ENCODE data around the gene KIF16B.
"Not testable (repeated sequence)": the region's sequence is repeated elsewhere in the genome, so short reads cannot be mapped to it uniquely, and the experiment has no call there.

Gene KIF16B

DNA sequence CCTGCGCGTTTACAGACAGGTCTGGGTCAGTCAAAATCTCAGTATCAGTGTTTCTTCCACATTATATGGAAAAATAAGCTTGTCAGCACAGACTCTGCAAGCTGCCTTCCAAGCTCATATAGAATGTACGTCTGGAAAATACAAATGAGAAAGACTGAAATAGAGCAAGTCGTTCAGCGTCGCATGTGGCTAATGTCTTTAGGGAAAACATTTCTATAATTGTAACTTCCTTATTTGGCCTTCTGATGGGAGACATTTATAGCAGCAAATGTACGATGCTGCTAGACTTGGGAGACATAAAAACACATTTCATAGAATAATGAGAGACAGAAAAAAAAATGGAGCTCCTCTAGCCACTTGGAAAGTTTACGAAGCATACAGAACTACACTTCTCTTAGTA, 122.2 kb downstream of the KIF16B start:
- DNase-seq (ENCODE audit: insufficient read length, low spot score), result no peak
- TF ChIP-seq, protein P1, sequence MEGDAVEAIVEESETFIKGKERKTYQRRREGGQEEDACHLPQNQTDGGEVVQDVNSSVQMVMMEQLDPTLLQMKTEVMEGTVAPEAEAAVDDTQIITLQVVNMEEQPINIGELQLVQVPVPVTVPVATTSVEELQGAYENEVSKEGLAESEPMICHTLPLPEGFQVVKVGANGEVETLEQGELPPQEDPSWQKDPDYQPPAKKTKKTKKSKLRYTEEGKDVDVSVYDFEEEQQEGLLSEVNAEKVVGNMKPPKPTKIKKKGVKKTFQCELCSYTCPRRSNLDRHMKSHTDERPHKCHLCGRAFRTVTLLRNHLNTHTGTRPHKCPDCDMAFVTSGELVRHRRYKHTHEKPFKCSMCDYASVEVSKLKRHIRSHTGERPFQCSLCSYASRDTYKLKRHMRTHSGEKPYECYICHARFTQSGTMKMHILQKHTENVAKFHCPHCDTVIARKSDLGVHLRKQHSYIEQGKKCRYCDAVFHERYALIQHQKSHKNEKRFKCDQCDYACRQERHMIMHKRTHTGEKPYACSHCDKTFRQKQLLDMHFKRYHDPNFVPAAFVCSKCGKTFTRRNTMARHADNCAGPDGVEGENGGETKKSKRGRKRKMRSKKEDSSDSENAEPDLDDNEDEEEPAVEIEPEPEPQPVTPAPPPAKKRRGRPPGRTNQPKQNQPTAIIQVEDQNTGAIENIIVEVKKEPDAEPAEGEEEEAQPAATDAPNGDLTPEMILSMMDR (IDR thresholded peaks at IDR 0.05; ENCODE audit: insufficient read depth, missing control alignments), result no peak
- FAIRE-seq, result no peak

DNA sequence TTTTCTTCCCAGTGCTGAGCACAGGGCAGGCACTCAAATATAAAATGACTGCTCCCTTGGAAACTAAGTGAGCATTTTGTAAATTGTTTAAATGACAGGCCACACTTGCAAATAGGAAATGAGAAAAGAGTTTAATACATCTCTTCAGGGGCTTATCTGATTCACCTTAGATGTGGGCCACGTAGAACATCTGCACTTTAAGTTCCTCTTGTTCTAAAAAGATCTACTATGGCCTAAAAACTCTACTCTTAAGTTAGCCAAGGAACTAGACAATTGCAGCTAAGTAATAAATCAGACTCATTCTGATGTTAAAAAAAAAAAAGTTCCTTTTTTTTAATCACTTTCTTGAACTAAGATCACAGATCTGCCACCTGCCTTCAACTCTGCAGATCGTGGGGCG, 126.3 kb downstream of the KIF16B start:
- TF ChIP-seq, protein P1 (IDR thresholded peaks at IDR 0.05; ENCODE audit: insufficient read depth, missing control alignments), result no peak
- DNase-seq (ENCODE audit: insufficient read length, low spot score) (no peak), FAIRE-seq (no peak)

DNA sequence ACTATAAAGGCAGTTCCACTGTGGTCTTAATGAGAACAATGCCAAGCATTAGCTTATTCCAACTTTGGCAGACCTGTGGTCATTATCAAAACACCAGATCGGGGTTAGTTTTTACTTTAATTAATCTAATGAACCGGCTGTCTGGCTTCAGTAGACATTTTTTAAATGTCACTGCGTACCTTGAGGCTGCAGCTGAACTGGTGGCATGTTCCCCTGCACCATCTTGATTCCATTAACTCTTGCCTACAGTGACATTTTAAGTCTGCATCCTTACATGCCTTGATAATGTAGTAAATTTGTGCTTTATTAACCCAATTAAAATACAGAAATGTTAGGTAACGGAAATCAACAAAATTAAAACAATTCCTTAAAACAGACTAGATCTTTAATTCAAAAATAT, 127.0 kb downstream of the KIF16B start:
- TF ChIP-seq, protein P1 (IDR thresholded peaks at IDR 0.05; ENCODE audit: insufficient read depth, missing control alignments), result no peak
- no peak for FAIRE-seq

DNA sequence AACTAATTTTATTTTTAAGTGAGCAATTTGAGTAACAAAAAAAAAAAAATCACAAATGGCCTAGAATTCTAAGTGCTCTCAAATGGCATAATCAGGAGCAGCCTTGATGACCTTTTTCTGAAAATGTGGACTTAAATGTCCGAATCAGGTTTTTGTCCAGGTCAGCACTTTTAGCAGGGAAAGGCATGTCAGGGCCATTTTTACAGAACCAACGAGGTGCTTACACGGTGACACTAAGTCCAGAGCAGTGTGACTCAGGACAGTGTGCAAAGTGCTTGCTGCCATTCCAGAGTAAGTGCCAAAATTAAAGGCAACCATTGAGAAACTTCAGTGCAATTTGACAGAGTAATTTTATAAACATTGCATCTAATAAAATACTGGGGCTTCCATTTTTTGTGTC, 127.8 kb downstream of the KIF16B start:
- FAIRE-seq, result no peak
- no peak for DNase-seq (ENCODE audit: insufficient read length, low spot score)
- TF ChIP-seq, protein P1 (IDR thresholded peaks at IDR 0.05; ENCODE audit: insufficient read depth, missing control alignments), result no peak

More for the DNA sequence above, 127.0 kb downstream of the KIF16B start:
- DNase-seq (ENCODE audit: insufficient read length, low spot score), result no peak

DNA sequence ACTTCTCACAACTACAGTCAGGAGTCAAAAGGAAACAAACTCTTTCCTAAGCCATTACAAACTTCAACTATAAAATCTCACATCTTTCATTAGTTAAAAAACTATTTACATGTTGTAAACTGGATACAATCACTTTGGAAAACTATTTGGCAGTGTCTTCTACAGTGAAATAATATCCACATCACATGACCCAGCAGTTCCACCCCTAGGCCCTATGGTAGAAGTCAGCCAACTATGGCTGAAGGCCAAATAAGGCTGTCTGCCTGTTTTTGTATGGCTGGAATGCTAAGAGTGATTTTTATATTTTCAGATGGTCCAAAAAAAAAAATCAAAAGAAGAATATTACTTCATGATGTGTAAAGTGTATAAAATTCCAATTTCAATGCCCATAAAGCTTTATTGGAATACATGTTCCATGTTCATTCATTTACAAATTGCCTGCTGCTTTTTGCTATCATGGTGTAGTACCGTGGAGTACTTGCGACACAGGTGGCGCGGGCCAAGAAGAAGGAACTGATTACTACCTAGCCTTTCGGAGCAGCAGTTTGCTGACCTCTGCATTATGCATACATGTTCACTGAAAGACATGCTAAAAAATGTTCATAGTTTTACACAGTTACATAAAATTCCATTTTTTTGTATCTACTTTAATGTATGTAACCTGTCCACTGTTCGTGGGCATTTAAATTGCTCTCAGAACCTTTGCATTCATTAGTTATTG, 129.0 kb downstream of the KIF16B start:
- TF ChIP-seq, protein P1 (IDR thresholded peaks at IDR 0.05; ENCODE audit: insufficient read depth, missing control alignments), result no peak
- FAIRE-seq (no peak), DNase-seq (ENCODE audit: insufficient read length, low spot score) (no peak)

DNA sequence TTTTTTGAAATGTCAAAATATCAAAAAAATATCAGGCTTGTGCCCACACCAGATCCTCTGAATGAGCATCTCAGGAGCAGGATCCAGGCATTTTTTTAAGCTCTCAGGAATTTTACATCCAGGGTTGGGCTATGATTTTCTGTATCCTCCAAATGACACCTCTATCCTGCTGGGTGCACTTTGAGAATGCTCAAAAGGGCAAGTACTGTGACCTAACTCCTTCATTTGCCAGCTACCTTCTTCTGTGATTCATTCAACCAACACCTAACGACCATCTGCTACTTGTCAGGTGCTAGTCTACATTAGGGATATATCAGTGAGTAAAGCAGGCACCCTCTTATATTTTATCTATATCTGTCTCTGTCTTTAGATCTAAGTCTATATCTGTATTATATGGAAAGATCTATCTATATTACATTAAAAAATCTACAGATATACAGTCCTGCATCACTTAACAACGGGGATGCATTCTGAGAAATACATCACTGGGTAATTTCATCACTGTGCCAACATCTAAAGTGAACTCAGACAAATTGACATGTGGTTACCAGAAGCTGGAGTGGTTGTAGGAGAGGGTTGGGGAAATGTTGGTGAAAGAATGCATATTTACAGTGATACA, 131.6 kb downstream of the KIF16B start:
- FAIRE-seq, result no peak
- TF ChIP-seq, protein P1 (IDR thresholded peaks at IDR 0.05; ENCODE audit: insufficient read depth, missing control alignments), result no peak
- DNase-seq (ENCODE audit: insufficient read length, low spot score), result no peak

DNA sequence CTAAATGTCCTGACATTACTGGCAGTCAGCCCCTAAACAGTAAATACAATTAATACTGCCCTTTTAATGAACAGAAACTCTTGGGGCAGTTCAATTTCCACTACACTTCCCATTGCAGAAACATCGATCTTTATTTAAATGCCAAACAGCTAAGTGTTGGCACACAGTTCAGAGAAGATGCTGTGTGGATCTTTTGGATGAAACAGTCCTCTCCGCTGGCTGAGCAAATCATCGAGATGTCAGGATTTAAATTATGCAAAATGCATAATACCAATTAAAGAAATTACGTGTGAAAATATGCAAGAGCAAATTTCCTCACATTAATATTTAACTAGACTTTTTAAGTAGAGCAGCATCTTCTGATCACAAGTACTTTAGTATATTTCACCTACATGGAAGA, 132.6 kb downstream of the KIF16B start:
- DNase-seq (ENCODE audit: insufficient read length, low spot score) (no peak), FAIRE-seq (no peak)
- TF ChIP-seq, protein P1 (IDR thresholded peaks at IDR 0.05; ENCODE audit: insufficient read depth, missing control alignments), result no peak

DNA sequence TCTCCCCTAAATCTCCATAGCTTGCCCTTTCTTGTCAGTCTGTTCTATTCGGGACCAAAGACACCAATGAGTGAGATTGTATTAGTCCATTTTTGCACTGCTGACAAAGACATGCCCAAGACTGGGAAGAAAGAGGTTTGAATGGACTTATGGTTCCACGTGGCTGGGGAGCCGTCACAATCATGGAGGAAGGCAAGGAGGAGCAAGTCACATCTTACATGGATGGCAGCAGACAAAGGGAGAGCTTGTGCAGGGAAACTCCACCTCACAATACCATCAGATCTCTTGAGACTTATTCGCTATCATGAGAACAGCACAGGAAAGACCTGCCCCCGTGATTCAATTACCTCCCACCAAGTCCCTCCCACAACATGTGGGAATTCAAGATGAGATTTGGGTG, 133.7 kb downstream of the KIF16B start:
- FAIRE-seq; DNase-seq (ENCODE audit: insufficient read length, low spot score): not testable (repeated sequence)
